Measurements from ENCODE around the gene RPL29. TPM values are rescaled to one million over a fixed set of nuclear protein-coding genes. Genes with fewer than 3 reads are reported as not detected.

The RPL29 gene
- total RNA-seq, 1 experiment from 2014 or later, result 995 TPM

DNA sequence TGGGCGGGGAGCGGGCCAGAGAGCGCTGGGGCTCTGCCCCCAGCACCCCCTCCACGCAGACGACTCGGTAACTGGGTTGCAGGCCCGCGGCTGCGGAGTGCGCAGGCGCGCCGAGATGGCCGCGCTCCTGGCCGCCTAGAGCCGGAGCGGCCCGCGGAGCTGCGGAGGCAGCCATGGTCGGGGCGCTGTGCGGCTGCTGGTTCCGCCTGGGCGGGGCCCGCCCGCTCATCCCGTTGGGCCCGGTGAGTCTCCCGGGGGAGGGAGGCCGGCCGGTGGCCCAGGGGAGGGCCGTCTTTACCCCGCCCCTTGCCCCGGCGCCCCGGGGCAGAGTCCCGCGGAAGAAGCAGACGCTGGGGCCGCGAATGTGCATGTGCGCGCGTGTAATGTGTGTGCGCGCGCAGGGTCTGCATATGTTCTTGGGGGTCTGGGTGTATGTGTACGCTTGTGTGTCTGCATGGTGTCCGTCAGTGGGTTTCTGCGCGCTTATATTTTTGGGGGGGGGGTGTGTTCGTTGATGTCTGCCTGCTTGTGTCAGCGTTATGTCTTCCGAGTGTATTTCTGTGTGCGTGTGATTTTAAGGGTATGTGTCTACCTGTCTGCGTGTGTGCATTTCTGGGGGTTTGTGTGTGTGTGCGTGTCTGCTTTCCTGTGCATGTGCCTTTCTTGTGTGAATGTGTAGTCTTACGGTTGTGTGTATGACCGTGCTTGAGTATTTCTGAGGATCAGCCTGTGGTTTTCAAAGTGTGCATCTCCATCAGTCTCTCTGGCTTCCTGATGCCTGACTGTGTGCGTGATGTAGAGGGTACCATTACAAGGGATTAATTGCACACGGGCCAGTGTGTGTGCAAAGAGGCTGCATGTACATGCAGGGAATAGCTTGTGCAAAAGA lies 20.5 kb downstream of the RPL29 start, which contains the start of gene ABHD14A:
ABHD14A (plus strand) TSS at position 102 of the 889 bp plus-strand sequence; CDS start at position 174, 72 bp downstream.
- Mint-ChIP-seq H3K27me3 (ENCODE audit: insufficient read depth, unreplicated experiment) (no peaks in the 10 kb centered on the region), H3K27ac (ENCODE audit: unreplicated experiment) (peak within 1 kb of the TSS; percentile 74), H3K4me1 (ENCODE audit: low read depth, unreplicated experiment) (peaks cover 7% of the 10 kb centered on the region), H3K4me3 (ENCODE audit: unreplicated experiment) (peak within 1 kb of the TSS; percentile 91), H3K9me3 (ENCODE audit: unreplicated experiment) (no peaks in the 10 kb centered on the region), H3K36me3 (ENCODE audit: insufficient read depth, unreplicated experiment) (peaks cover 17% of the 10 kb centered on the region)
- H3K36me3 ChIP-seq (ENCODE audit: control insufficient read depth, insufficient read depth, low read length), result no peaks in the 10 kb centered on the region
- peaks cover 12% of the 10 kb centered on the region for H3K4me1 ChIP-seq
- DNase-seq, result peak; percentile 80 to 83
- H3K9me3 ChIP-seq, result no peaks in the 10 kb centered on the region
- H3K27me3 ChIP-seq (replicated peaks; ENCODE audit: control insufficient read depth, insufficient read depth, low read length), result no peaks in the 10 kb centered on the region
- BruUV-seq (replicated peaks), result TSS peak; percentile 86
- intact Hi-C loops (cut with micrococcal nuclease; ENCODE audit: unreplicated experiment), result loop anchor here (1.0 to 2.0 kb wide), 3 partner anchors 7 to 33 kb away; partner anchors contain the start of gene PARP3
- TF ChIP-seq, protein P1, sequence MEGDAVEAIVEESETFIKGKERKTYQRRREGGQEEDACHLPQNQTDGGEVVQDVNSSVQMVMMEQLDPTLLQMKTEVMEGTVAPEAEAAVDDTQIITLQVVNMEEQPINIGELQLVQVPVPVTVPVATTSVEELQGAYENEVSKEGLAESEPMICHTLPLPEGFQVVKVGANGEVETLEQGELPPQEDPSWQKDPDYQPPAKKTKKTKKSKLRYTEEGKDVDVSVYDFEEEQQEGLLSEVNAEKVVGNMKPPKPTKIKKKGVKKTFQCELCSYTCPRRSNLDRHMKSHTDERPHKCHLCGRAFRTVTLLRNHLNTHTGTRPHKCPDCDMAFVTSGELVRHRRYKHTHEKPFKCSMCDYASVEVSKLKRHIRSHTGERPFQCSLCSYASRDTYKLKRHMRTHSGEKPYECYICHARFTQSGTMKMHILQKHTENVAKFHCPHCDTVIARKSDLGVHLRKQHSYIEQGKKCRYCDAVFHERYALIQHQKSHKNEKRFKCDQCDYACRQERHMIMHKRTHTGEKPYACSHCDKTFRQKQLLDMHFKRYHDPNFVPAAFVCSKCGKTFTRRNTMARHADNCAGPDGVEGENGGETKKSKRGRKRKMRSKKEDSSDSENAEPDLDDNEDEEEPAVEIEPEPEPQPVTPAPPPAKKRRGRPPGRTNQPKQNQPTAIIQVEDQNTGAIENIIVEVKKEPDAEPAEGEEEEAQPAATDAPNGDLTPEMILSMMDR (IDR thresholded peaks at IDR 0.05; ENCODE audit: insufficient read depth in 1 of 2, low read depth in 1 of 2, low read length in 1 of 2, severe bottlenecking in 1 of 2, unreplicated experiment in 1 of 2), result no peak
- CTCF ChIA-PET, result interaction anchor here (0.7 to 2.6 kb wide), 2 partner anchors 8 to 34 kb away, joined by 3 to 51 read pairs; partner anchors contain the start of genes ACY1 and RRP9
- POLR2A ChIA-PET, result interaction anchor here (1.3 to 2.5 kb wide), 2 partner anchors 7 to 33 kb away, joined by 6 to 30 read pairs; partner anchors contain the start of genes ACY1, PARP3 and RRP9
- H3K4me3 ChIP-seq (ENCODE audit: low read depth, low read length), result peak within 1 kb of the TSS; percentile 71

DNA sequence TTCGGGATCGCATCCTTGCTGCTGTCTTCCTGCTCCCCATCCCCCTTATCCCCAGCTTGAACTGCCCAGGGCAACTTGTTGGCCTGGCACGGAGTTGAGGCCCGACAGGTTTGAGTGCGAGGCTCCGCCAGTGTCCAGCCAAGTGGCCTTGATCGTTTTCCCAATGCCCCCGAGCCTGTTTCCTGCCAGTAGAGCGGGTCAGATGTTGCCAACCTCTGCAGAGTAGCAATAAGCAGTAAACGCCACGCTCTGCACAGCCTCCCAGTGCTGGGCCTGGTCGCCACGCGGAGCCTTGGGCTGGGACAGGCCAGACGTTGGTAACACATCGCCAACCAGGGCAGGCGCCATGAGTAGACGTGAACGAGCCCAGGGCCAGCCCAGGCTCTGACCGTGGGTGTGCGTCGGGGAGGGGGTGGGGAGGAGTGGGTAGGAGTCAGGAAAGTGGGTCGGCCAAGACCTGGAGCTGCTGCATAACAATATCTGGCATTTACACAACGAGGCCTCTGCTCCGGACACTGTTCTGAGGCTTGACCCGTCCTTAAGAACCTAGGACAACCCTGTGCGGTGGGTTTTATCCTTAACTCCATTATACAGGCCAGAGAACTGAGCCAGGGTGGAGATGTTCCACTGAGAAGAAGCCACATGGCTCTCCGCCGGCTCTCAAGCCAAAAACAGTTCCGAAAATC lies 21.3 kb downstream of the RPL29 start:
- POLR2A ChIA-PET, result interaction anchor here (0.5 to 2.5 kb wide), 4 partner anchors 8 to 32 kb away, joined by 3 to 30 read pairs (median 5); partner anchors contain the start of genes ACY1, PARP3, RPL29 and RRP9
- no peak for DNase-seq
- CTCF ChIA-PET, result interaction anchor here (0.5 to 2.6 kb wide), 7 partner anchors 8 to 1357 kb away, joined by 3 to 51 read pairs (median 4); partner anchors contain the start of genes ACY1, DCAF1, MAPKAPK3 and PARP3

More for the DNA sequence above, 21.3 kb downstream of the RPL29 start:
- peak overlapping the region; percentile 74 for H3K27ac Mint-ChIP-seq (ENCODE audit: unreplicated experiment)
- BruUV-seq (replicated peaks), result no TSS peak
- Histone ChIP-seq H3K27me3 (replicated peaks; ENCODE audit: control insufficient read depth, insufficient read depth, low read length) (no peaks in the 10 kb centered on the region), H3K9me3 (no peaks in the 10 kb centered on the region), H3K4me3 (ENCODE audit: low read depth, low read length) (peak overlapping the region; percentile 71), H3K4me1 (peaks cover 12% of the 10 kb centered on the region), H3K36me3 (ENCODE audit: control insufficient read depth, insufficient read depth, low read length) (no peaks in the 10 kb centered on the region)
- intact Hi-C loops (cut with micrococcal nuclease; ENCODE audit: unreplicated experiment), result loop anchor here (1.0 to 2.0 kb wide), 3 partner anchors 8 to 32 kb away; partner anchors contain the start of gene PARP3
- no peaks in the 10 kb centered on the region for H3K9me3 Mint-ChIP-seq (ENCODE audit: unreplicated experiment)
- no peaks in the 10 kb centered on the region for H3K27me3 Mint-ChIP-seq (ENCODE audit: insufficient read depth, unreplicated experiment)
- TF ChIP-seq, protein P1 (IDR thresholded peaks at IDR 0.05; ENCODE audit: insufficient read depth in 1 of 2, low read depth in 1 of 2, low read length in 1 of 2, severe bottlenecking in 1 of 2, unreplicated experiment in 1 of 2), result peak in 1 of 2 experiments; percentile 2
- H3K4me3 Mint-ChIP-seq (ENCODE audit: unreplicated experiment), result peak overlapping the region; percentile 91
- H3K36me3 Mint-ChIP-seq (ENCODE audit: insufficient read depth, unreplicated experiment), result peaks cover 17% of the 10 kb centered on the region
- H3K4me1 Mint-ChIP-seq (ENCODE audit: low read depth, unreplicated experiment), result peaks cover 7% of the 10 kb centered on the region
